Measurements from ENCODE around the gene SEMA5B. TPM values are rescaled to one million over a fixed set of nuclear protein-coding genes. Genes with fewer than 3 reads are reported as not detected.
A peak's percentile ranks its signal among the peaks of the same experiment; 100 is the strongest.

The SEMA5B gene
- total and polyA plus RNA-seq, 2 experiments from 2014 or later = 8.0 to 26.8 TPM

DNA sequence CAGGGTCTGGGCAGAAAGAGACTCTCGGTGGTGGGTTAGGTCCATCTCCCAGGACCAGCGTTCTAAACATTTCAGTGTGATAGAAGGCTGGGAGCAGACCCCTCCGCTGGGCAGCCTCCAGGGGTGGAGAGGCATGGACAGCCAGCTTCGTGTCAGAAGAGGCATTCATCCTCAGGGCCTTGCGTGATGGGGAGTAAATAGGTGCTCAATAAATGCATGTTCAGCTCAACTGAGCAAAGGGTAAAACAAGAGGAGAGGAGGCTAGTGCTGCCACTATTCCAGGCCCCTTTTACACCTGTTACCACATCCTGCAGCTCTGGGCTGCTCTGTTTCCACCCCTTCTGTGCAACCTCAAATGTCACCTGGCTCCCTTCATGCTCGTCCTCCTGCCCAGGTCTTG lies 49.0 kb downstream of the SEMA5B start (continued):
- TF ChIP-seq, protein P1, sequence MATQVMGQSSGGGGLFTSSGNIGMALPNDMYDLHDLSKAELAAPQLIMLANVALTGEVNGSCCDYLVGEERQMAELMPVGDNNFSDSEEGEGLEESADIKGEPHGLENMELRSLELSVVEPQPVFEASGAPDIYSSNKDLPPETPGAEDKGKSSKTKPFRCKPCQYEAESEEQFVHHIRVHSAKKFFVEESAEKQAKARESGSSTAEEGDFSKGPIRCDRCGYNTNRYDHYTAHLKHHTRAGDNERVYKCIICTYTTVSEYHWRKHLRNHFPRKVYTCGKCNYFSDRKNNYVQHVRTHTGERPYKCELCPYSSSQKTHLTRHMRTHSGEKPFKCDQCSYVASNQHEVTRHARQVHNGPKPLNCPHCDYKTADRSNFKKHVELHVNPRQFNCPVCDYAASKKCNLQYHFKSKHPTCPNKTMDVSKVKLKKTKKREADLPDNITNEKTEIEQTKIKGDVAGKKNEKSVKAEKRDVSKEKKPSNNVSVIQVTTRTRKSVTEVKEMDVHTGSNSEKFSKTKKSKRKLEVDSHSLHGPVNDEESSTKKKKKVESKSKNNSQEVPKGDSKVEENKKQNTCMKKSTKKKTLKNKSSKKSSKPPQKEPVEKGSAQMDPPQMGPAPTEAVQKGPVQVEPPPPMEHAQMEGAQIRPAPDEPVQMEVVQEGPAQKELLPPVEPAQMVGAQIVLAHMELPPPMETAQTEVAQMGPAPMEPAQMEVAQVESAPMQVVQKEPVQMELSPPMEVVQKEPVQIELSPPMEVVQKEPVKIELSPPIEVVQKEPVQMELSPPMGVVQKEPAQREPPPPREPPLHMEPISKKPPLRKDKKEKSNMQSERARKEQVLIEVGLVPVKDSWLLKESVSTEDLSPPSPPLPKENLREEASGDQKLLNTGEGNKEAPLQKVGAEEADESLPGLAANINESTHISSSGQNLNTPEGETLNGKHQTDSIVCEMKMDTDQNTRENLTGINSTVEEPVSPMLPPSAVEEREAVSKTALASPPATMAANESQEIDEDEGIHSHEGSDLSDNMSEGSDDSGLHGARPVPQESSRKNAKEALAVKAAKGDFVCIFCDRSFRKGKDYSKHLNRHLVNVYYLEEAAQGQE (IDR thresholded peaks at IDR 0.05; ENCODE audit: unreplicated experiment) = no peak
- no peak for TF ChIP-seq ZNF114 (CRISPR knock-in tag; IDR thresholded peaks at IDR 0.05)
- no peak for TF ChIP-seq NANOG (IDR thresholded peaks at IDR 0.05; ENCODE audit: borderline replicate concordance)

DNA sequence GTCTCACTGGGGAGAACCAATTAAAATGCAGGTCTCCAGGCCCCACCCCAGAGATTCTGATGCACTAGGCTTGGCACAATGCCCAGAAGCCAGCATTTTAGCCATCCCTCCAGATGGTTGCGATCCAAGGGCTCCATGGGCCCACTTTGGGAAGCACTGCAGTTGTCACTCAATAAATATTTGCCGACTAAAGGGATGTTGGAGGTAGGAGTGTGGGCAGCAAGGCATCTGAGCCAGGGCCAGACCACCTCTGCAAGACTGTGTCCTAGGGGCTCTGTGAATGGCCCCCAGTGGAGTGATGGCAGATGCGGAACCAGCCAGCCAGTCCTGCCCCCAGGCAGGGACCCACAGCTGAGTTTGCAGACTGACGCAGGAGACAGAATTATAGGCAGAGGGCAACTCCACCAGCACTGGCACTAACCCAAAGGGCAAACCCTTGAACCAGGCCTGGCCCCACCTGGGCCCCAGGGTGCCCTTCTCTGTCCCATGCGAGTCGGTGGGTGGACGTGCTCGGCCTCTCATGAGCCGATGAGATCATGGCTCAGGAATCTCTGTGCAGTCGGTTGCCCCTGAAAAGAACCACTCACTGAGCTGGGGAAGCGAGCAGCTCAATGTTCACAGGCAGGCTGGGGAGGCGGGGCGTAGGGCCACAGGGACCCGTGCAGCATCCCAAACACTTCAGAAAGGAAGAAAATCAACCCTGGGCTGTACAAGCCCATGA lies 49.7 kb downstream of the SEMA5B start:
- H3K9me3 Mint-ChIP-seq = no peaks in the 10 kb centered on the region
- H3K27ac Mint-ChIP-seq = no peak overlapping the region; the same call in 1 of the 2 replicates
- H3K27me3 Mint-ChIP-seq (ENCODE audit: insufficient read depth, low read depth, poor library complexity) = peaks cover 16% of the 10 kb centered on the region
- no peaks in the 10 kb centered on the region for H4K20me1 ChIP-seq (replicated peaks; ENCODE audit: insufficient read depth)
- no peaks in the 10 kb centered on the region for H3K27me3 ChIP-seq (ENCODE audit: insufficient read depth)
- peaks cover 78% of the 10 kb centered on the region for H3K4me1 Mint-ChIP-seq
- H2AFZ ChIP-seq = no peak overlapping the region
- H3K4me2 ChIP-seq = peak overlapping the region; percentile 60
- no peaks in the 10 kb centered on the region for H3F3A ChIP-seq (replicated peaks; ENCODE audit: low read depth)
- H3K9me2 ChIP-seq (ENCODE audit: insufficient read depth) = no peaks in the 10 kb centered on the region
- no peak overlapping the region for H3K27ac ChIP-seq (ENCODE audit: low read depth)
- H3K4me3 Mint-ChIP-seq = no peak overlapping the region
- no peaks in the 10 kb centered on the region; the same call in 1 of the 2 replicates for H3K79me2 ChIP-seq (replicated peaks; ENCODE audit: insufficient read depth)
- no peaks in the 10 kb centered on the region; the same call in 2 of the 3 replicates for H3K36me3 Mint-ChIP-seq (ENCODE audit: low read depth)
- peaks cover 69% of the 10 kb centered on the region for H3K4me1 ChIP-seq (ENCODE audit: insufficient read depth)
- H3K4me3 ChIP-seq = no peak overlapping the region
- DNase-seq (ENCODE audit: low spot score) (peak; percentile 76), ATAC-seq (peak; percentile 70)
- no peaks in the 10 kb centered on the region for H3K36me3 ChIP-seq (ENCODE audit: insufficient read depth)
- TF ChIP-seq ZNF114 (CRISPR knock-in tag; IDR thresholded peaks at IDR 0.05) = no peak
- TF ChIP-seq, protein P1 (IDR thresholded peaks at IDR 0.05; ENCODE audit: unreplicated experiment) = no peak
- TF ChIP-seq STAT1 (IDR thresholded peaks at IDR 0.05; ENCODE audit: unreplicated experiment) = no peak
- no peak for TF ChIP-seq CREB1 (CRISPR knock-in tag; IDR thresholded peaks at IDR 0.05; ENCODE audit: low read depth)
- no peak for TF ChIP-seq ZNF331 (CRISPR knock-in tag; IDR thresholded peaks at IDR 0.05; ENCODE audit: low read depth)
- no peak for TF ChIP-seq EZH2 (IDR thresholded peaks at IDR 0.05; ENCODE audit: low read depth, unreplicated experiment)
- TF ChIP-seq EZH2phosphoT487 (IDR thresholded peaks at IDR 0.05; ENCODE audit: unreplicated experiment) = no peak
- TF ChIP-seq, protein P2, sequence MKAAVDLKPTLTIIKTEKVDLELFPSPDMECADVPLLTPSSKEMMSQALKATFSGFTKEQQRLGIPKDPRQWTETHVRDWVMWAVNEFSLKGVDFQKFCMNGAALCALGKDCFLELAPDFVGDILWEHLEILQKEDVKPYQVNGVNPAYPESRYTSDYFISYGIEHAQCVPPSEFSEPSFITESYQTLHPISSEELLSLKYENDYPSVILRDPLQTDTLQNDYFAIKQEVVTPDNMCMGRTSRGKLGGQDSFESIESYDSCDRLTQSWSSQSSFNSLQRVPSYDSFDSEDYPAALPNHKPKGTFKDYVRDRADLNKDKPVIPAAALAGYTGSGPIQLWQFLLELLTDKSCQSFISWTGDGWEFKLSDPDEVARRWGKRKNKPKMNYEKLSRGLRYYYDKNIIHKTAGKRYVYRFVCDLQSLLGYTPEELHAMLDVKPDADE (IDR thresholded peaks at IDR 0.05) = no peak
- TF ChIP-seq, protein P3, sequence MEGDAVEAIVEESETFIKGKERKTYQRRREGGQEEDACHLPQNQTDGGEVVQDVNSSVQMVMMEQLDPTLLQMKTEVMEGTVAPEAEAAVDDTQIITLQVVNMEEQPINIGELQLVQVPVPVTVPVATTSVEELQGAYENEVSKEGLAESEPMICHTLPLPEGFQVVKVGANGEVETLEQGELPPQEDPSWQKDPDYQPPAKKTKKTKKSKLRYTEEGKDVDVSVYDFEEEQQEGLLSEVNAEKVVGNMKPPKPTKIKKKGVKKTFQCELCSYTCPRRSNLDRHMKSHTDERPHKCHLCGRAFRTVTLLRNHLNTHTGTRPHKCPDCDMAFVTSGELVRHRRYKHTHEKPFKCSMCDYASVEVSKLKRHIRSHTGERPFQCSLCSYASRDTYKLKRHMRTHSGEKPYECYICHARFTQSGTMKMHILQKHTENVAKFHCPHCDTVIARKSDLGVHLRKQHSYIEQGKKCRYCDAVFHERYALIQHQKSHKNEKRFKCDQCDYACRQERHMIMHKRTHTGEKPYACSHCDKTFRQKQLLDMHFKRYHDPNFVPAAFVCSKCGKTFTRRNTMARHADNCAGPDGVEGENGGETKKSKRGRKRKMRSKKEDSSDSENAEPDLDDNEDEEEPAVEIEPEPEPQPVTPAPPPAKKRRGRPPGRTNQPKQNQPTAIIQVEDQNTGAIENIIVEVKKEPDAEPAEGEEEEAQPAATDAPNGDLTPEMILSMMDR (conservative IDR thresholded peaks at IDR 0.05; ENCODE audit: low read depth in 2 of 2) = no peak
